MM.1S (cell line): ENCODE data around the gene NUP62CL.

ENCODE experiments used
- DNase-seq: peaks from one replicate; pipeline ENCODE4 v3.0.0-alpha.2; 2015
- H2AFZ ChIP-seq: fragments of 300-600 bp; sonication (generic); 2 replicates; pipeline ENCODE4 v1.6.0; 2016; ENCODE audit warnings: antibody characterized with exemption, low read length
- H3F3A ChIP-seq: fragments of 300-600 bp; sonication (generic); 2 replicates; pipeline ENCODE4 v1.6.1; 2016; ENCODE audit warnings: mild to moderate bottlenecking, antibody characterized with exemption, low read length, moderate library complexity, mixed read lengths; ENCODE audit not compliant: insufficient read depth
- H3K27ac ChIP-seq: fragments of 300-600 bp; sonication (generic); 2 replicates; pipeline ENCODE4 v1.5.1; 2016; ENCODE audit warnings: mild to moderate bottlenecking, low read length
- H3K27me3 ChIP-seq: fragments of 300-600 bp; sonication (generic); replicated peaks from 2 replicates; pipeline ENCODE4 v1.6.0; 2016; ENCODE audit warnings: low read length; ENCODE audit not compliant: insufficient read depth
- H3K36me3 ChIP-seq: fragments of 300-600 bp; sonication (generic); replicated peaks from 2 replicates; pipeline ENCODE4 v1.6.1; 2016; ENCODE audit warnings: mild to moderate bottlenecking, low read length, mixed read lengths; ENCODE audit not compliant: insufficient read depth
- H3K4me1 ChIP-seq: fragments of 300-600 bp; sonication (generic); 2 replicates; pipeline ENCODE4 v1.6.1; 2016; ENCODE audit warnings: low read length, mixed read lengths
- H3K4me2 ChIP-seq: fragments of 300-600 bp; sonication (generic); 2 replicates; pipeline ENCODE4 v1.6.0; 2016; ENCODE audit warnings: low read depth, low read length
- H3K4me3 ChIP-seq: fragments of 300-600 bp; sonication (generic); 2 replicates; pipeline ENCODE4 v1.5.1; 2016; ENCODE audit warnings: low read length, mixed read lengths
- H3K79me2 ChIP-seq: fragments of 300-600 bp; sonication (generic); 2 replicates; pipeline ENCODE4 v1.6.1; 2016; ENCODE audit warnings: mixed run types, low read length, mixed read lengths
- H3K9ac ChIP-seq: fragments of 300-600 bp; sonication (generic); 2 replicates; pipeline ENCODE4 v1.6.1; 2016; ENCODE audit warnings: low read length, mixed read lengths
- H3K9me2 ChIP-seq: fragments of 300-600 bp; sonication (generic); replicated peaks from 2 replicates; pipeline ENCODE4 v1.6.1; 2016; ENCODE audit warnings: mild to moderate bottlenecking, low read length, mixed read lengths; ENCODE audit not compliant: insufficient read depth
- H3K9me3 ChIP-seq: fragments of 300-600 bp; sonication (generic); replicated peaks from 2 replicates; pipeline ENCODE4 v1.6.1; 2016; ENCODE audit warnings: mild to moderate bottlenecking, low read length, mixed read lengths; ENCODE audit not compliant: insufficient read depth
- H4K20me1 ChIP-seq: fragments of 300-600 bp; sonication (generic); 2 replicates; pipeline ENCODE4 v1.6.1; 2016; ENCODE audit warnings: mild to moderate bottlenecking, low read length, moderate library complexity, mixed read lengths; ENCODE audit not compliant: insufficient read depth
- CTCF ChIP-seq: fragments of 300-600 bp; sonication (generic); IDR thresholded peaks from 2 replicates; pipeline ENCODE4 v1.5.1; 2016; ENCODE audit warnings: antibody characterized with exemption, low read length, mixed read lengths
- EZH2 ChIP-seq: fragments of 300-600 bp; sonication (generic); optimal IDR thresholded peaks from 2 replicates; pipeline ENCODE3; 2017; ENCODE audit warnings: low read depth, mild to moderate bottlenecking, antibody characterized with exemption, low read length, mixed read lengths
- EZH2phosphoT487 ChIP-seq: fragments of 300-600 bp; sonication (generic); IDR thresholded peaks from 2 replicates; pipeline ENCODE4 v1.6.1; 2018; ENCODE audit warnings: antibody characterized with exemption, low read length

NUP62CL gene, protein sequence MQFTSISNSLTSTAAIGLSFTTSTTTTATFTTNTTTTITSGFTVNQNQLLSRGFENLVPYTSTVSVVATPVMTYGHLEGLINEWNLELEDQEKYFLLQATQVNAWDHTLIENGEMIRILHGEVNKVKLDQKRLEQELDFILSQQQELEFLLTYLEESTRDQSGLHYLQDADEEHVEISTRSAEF

GRCh38 chrX:107205770-107206696 is at the start of gene NUP62CL, which contains the start of gene DNAAF6:
Gene NUP62CL (minus strand): TSS chrX:107206433. CDS start chrX:107175146, 31,287 bp downstream.
Gene DNAAF6 (plus strand): TSS chrX:107206611. CDS start chrX:107212876, 6,265 bp downstream.
- H3K9me3 ChIP-seq = no peaks in the 10 kb centered on the region
- peak within 1 kb of the TSS; percentile 80 for H3K4me3 ChIP-seq
- H3K27ac ChIP-seq = peak within 1 kb of the TSS; percentile 47; the same call in 1 of the 2 replicates
- H3K9me2 ChIP-seq = no peaks in the 10 kb centered on the region
- H3K36me3 ChIP-seq = no peaks in the 10 kb centered on the region
- H3K4me1 ChIP-seq = no peaks in the 10 kb centered on the region
- peak within 1 kb of the TSS; percentile 87 for H3K4me2 ChIP-seq
- H3K27me3 ChIP-seq = no peaks in the 10 kb centered on the region
- H3F3A ChIP-seq = no peaks in the 10 kb centered on the region
- H3K79me2 ChIP-seq = no peaks in the 10 kb centered on the region
- H3K9ac ChIP-seq = peak within 1 kb of the TSS; percentile 80
- no peaks in the 10 kb centered on the region for H4K20me1 ChIP-seq
- DNase-seq = peak; percentile 85
- peak within 1 kb of the TSS; percentile 84 for H2AFZ ChIP-seq
- TF ChIP-seq EZH2phosphoT487 (no peak), EZH2 (no peak), CTCF (no peak)

- Histone ChIP-seq H3K4me3 (no peak overlapping the region), H3K36me3 (no peaks in the 10 kb centered on the region), H3K27ac (no peak overlapping the region), H3K9ac (no peak overlapping the region), H3F3A (no peaks in the 10 kb centered on the region), H3K9me2 (no peaks in the 10 kb centered on the region), H2AFZ (no peak overlapping the region), H3K4me2 (no peak overlapping the region), H3K4me1 (no peaks in the 10 kb centered on the region), H4K20me1 (no peaks in the 10 kb centered on the region), H3K79me2 (no peaks in the 10 kb centered on the region), H3K27me3 (no peaks in the 10 kb centered on the region), H3K9me3 (no peaks in the 10 kb centered on the region)
- no peak for DNase-seq
- TF ChIP-seq CTCF (no peak), EZH2 (no peak), EZH2phosphoT487 (no peak)
Observed at GRCh38 chrX:107228486-107228819, 22.2 kb upstream of the NUP62CL start.

GRCh38 chrX:107227780-107228485 is 21.7 kb upstream of the NUP62CL start:
- no peak for TF ChIP-seq EZH2phosphoT487
- no peak for TF ChIP-seq CTCF
- TF ChIP-seq EZH2 = no peak
- Histone ChIP-seq H3F3A (no peaks in the 10 kb centered on the region), H3K79me2 (no peaks in the 10 kb centered on the region), H3K4me3 (no peak overlapping the region), H2AFZ (no peak overlapping the region), H3K9ac (no peak overlapping the region), H3K9me2 (no peaks in the 10 kb centered on the region), H4K20me1 (no peaks in the 10 kb centered on the region), H3K4me2 (no peak overlapping the region), H3K36me3 (no peaks in the 10 kb centered on the region), H3K27me3 (no peaks in the 10 kb centered on the region), H3K4me1 (no peaks in the 10 kb centered on the region), H3K27ac (no peak overlapping the region), H3K9me3 (no peaks in the 10 kb centered on the region)
- DNase-seq = no peak
